Measurements from ENCODE around the gene TBX2. TPM values are rescaled to one million over a fixed set of nuclear protein-coding genes. Genes with fewer than 3 reads are reported as not detected.

TBX2 gene
- total RNA-seq, 1 experiment from 2014 or later = not detected

DNA sequence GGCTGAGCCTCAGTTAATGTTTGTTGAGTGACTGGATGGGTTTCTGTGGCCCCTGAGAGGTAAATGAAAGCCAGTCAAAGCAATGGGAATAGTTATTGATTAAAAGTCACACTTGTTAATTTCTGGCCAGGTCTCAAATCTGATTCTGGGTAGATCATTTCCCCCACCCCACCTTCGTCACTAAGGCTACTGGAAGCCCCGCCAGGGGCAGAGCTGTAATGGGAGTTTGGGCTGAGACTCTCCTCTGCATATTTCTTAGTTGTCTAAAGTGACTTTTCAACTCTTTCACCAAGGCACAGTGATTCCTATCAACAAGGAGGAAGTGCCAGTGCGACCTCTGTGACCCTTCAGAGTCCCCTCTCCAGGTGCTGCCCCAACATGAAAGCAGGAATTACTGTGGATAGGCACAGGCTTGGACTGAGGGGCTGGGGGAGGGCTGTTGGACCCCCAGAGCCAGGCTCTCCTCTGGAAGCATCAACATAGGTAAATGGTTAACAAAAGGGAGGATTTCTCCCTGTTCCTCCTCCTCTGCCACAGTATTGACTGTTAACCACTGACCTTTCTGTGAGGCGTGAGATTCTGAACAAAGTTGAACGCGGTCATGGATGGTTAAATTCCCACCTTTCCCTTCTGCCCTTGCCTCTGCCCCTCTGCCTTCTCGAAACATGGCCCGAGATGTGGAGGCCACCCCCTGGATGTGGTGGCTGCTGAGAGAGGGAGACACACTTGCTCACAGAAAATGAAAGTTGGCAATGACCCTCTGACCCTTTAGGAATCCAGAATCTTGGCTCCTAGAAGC lies 20.8 kb upstream of the TBX2 start:
- Histone ChIP-seq H3T11ph (ENCODE audit: low read length) (no peak overlapping the region), H4K91ac (ENCODE audit: insufficient read length, low read depth, low read length) (no peak overlapping the region), H2BK15ac (ENCODE audit: low read depth, low read length) (no peak overlapping the region), H3K27ac (ENCODE audit: insufficient read length, low read depth, low read length) (no peak overlapping the region), H4K8ac (replicated peaks; ENCODE audit: insufficient read length, low read depth, low read length) (no peak overlapping the region), H2AK5ac (ENCODE audit: insufficient read length, low read length) (no peak overlapping the region), H2BK120ac (ENCODE audit: low read depth, low read length, poor library complexity, severe bottlenecking) (no peak overlapping the region), H3K4me2 (ENCODE audit: insufficient read depth, insufficient read length, low read length) (no peak overlapping the region), H2BK5ac (ENCODE audit: insufficient read length, low read length) (no peak overlapping the region), H2BK12ac (ENCODE audit: insufficient read length, low read depth, low read length) (no peak overlapping the region), H2AFZ (ENCODE audit: low read length) (no peak overlapping the region), H3K27me3 (ENCODE audit: insufficient read depth, low read length) (no peaks in the 10 kb centered on the region), H3K18ac (ENCODE audit: insufficient read length, low read depth, low read length) (no peak overlapping the region), H3K9ac (ENCODE audit: extremely low read depth, insufficient read length, low read length) (no peak overlapping the region), H3K9me3 (ENCODE audit: control insufficient read depth, low read depth, low read length) (no peaks in the 10 kb centered on the region), H3K56ac (ENCODE audit: insufficient read length, low read depth, low read length) (no peak overlapping the region), H3K14ac (ENCODE audit: insufficient read depth, low read length) (no peak overlapping the region), H3K4ac (ENCODE audit: low read depth, low read length) (no peak overlapping the region), H3K79me2 (ENCODE audit: insufficient read depth, low read length) (no peaks in the 10 kb centered on the region), H3K79me1 (ENCODE audit: insufficient read depth, low read depth, low read length, poor library complexity, severe bottlenecking) (no peaks in the 10 kb centered on the region), H4K20me1 (ENCODE audit: control insufficient read depth, insufficient read depth, insufficient read length) (no peaks in the 10 kb centered on the region), H4K5ac (ENCODE audit: insufficient read length, low read depth, low read length) (no peak overlapping the region), H3K23ac (ENCODE audit: insufficient read length, low read depth, low read length) (no peak overlapping the region), H3K23me2 (ENCODE audit: insufficient read length, low read depth, low read length, poor library complexity, severe bottlenecking) (no peaks in the 10 kb centered on the region), H3K4me1 (ENCODE audit: insufficient read depth, low read length) (no peaks in the 10 kb centered on the region), H2BK20ac (ENCODE audit: low read depth, low read length, poor library complexity, severe bottlenecking) (no peak overlapping the region)
- TF ChIP-seq, protein P1, sequence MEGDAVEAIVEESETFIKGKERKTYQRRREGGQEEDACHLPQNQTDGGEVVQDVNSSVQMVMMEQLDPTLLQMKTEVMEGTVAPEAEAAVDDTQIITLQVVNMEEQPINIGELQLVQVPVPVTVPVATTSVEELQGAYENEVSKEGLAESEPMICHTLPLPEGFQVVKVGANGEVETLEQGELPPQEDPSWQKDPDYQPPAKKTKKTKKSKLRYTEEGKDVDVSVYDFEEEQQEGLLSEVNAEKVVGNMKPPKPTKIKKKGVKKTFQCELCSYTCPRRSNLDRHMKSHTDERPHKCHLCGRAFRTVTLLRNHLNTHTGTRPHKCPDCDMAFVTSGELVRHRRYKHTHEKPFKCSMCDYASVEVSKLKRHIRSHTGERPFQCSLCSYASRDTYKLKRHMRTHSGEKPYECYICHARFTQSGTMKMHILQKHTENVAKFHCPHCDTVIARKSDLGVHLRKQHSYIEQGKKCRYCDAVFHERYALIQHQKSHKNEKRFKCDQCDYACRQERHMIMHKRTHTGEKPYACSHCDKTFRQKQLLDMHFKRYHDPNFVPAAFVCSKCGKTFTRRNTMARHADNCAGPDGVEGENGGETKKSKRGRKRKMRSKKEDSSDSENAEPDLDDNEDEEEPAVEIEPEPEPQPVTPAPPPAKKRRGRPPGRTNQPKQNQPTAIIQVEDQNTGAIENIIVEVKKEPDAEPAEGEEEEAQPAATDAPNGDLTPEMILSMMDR (conservative IDR thresholded peaks at IDR 0.05) = no peak
- no peak overlapping the region for H3K4me3 Mint-ChIP-seq
- DNase-seq = no peak
- no peaks in the 10 kb centered on the region for H3K9me3 Mint-ChIP-seq
- H3K27me3 Mint-ChIP-seq (ENCODE audit: low read depth) = no peaks in the 10 kb centered on the region; the same call in 1 of the 2 replicates
- no peak overlapping the region for H3K27ac Mint-ChIP-seq
- H3K36me3 Mint-ChIP-seq (ENCODE audit: insufficient read depth in 1 of 3, low read depth in 3 of 3) = no peaks in the 10 kb centered on the region
- peaks cover 9 to 21% of the 10 kb centered on the region in 2 experiments for H3K4me1 Mint-ChIP-seq
- no CpG with 5 or more reads among the region's 8 CpGs for WGBS (ENCODE audit: extremely low coverage, insufficient read length, low lambda C conversion rate)

Data from H9 (cell line).